CD14-positive monocyte (primary cell): ENCODE data around the gene CDKL2. TPM values are rescaled to one million over a fixed set of nuclear protein-coding genes. Genes with fewer than 3 reads are reported as not detected.

Experiments used
- DNase-seq, 3 donors: peaks; one replicate each; pipeline ENCODE4 v3.0.0-alpha.2; 2011 to 2022
- H2AFZ ChIP-seq: 2 replicates; pipeline ENCODE4 v1.6.0; 2012; ENCODE audit warnings: mild to moderate bottlenecking, low read depth, low read length, inconsistent platforms; ENCODE audit not compliant: insufficient read depth, poor library complexity, severe bottlenecking
- H3K27ac ChIP-seq, 2 donors: 1 replicate in 1 of 2; 2 replicates in 1 of 2; pipeline ENCODE4 v1.5.1; 2012 to 2013; ENCODE audit warnings: low read length in 2 of 2, control low read depth in 1 of 2, inconsistent platforms in 1 of 2, low read depth in 1 of 2, mild to moderate bottlenecking in 1 of 2
- H3K27me3 ChIP-seq, 2 donors: one replicate each; pipeline versions ENCODE4 v1.6.0 to v1.6.1; 2011 to 2013; ENCODE audit warnings: low read length in 2 of 2; ENCODE audit not compliant: control insufficient read depth in 2 of 2, insufficient read depth in 2 of 2
- H3K36me3 ChIP-seq, 2 donors: replicated peaks in 1 of 2; 1 replicate in 1 of 2; 2 replicates in 1 of 2; pipeline versions ENCODE4 v1.5.1 to v1.6.1; 2012 to 2013; ENCODE audit warnings: low read length in 2 of 2, control low read depth in 1 of 2, inconsistent platforms in 1 of 2, mild to moderate bottlenecking in 1 of 2; ENCODE audit not compliant: insufficient read depth in 2 of 2, control insufficient read depth in 1 of 2
- H3K4me1 ChIP-seq, 2 donors: 1 replicate in 1 of 2; 2 replicates in 1 of 2; pipeline versions ENCODE4 v1.5.1 to v1.6.1; 2012 to 2013; ENCODE audit warnings: low read length in 2 of 2, control low read depth in 1 of 2, inconsistent platforms in 1 of 2, mild to moderate bottlenecking in 1 of 2, moderate library complexity in 1 of 2; ENCODE audit not compliant: insufficient read depth in 2 of 2, control insufficient read depth in 1 of 2
- H3K4me2 ChIP-seq: replicated peaks from 2 replicates; pipeline ENCODE3; 2012; ENCODE audit warnings: low read length, moderate library complexity, mild to moderate bottlenecking; ENCODE audit not compliant: poor library complexity, severe bottlenecking; ENCODE audit errors: extremely low read depth
- H3K4me3 ChIP-seq, 3 experiments: fragments of 200-600 bp in 1 of 3; sonication (generic) in 1 of 3; replicated peaks in 1 of 3; 1 replicate in 2 of 3; 2 replicates in 1 of 3; pipeline ENCODE4 v1.5.1; 2011 to 2013; ENCODE audit warnings: low read length in 3 of 3, mild to moderate bottlenecking in 3 of 3, control low read depth in 2 of 3, low read depth in 2 of 3, inconsistent platforms in 1 of 3, moderate library complexity in 1 of 3
- H3K79me2 ChIP-seq: 2 replicates; pipeline ENCODE4 v1.6.0; 2012; ENCODE audit warnings: mild to moderate bottlenecking, control low read depth, inconsistent platforms, low read length, moderate library complexity; ENCODE audit not compliant: insufficient read depth
- H3K9ac ChIP-seq: 2 replicates; pipeline ENCODE4 v1.6.0; 2017; ENCODE audit warnings: low read length, mild to moderate bottlenecking; ENCODE audit not compliant: insufficient read depth, poor library complexity, severe bottlenecking
- H3K9me3 ChIP-seq, 2 donors: replicated peaks in 1 of 2; 1 replicate in 1 of 2; 2 replicates in 1 of 2; pipeline versions ENCODE4 v1.5.1 to v1.6.1; 2012 to 2013; ENCODE audit warnings: low read length in 2 of 2, control low read depth in 1 of 2; ENCODE audit not compliant: control insufficient read depth in 1 of 2, insufficient read depth in 1 of 2
- H4K20me1 ChIP-seq: 2 replicates; pipeline ENCODE4 v1.6.0; 2012; ENCODE audit warnings: mild to moderate bottlenecking, low read length, control low read depth, moderate library complexity; ENCODE audit not compliant: insufficient read depth
- H3K27ac Mint-ChIP-seq, 7 donors: one replicate each; pipeline ENCODE4 v1.8.0; 2020; ENCODE audit warnings: mild to moderate bottlenecking in 7 of 7, mixed read lengths in 7 of 7, moderate library complexity in 6 of 7, inconsistent platforms in 2 of 7
- H3K27me3 Mint-ChIP-seq, 3 donors: one replicate each; pipeline ENCODE4 v1.8.0; 2021 to 2022; ENCODE audit warnings: low read depth in 3 of 3, mild to moderate bottlenecking in 3 of 3, mixed read lengths in 3 of 3, moderate library complexity in 3 of 3, inconsistent platforms in 1 of 3
- H3K36me3 Mint-ChIP-seq, 2 donors: one replicate each; pipeline ENCODE4 v1.8.0; 2020; ENCODE audit warnings: mixed read lengths in 2 of 2, inconsistent platforms in 1 of 2, mild to moderate bottlenecking in 1 of 2
- H3K4me1 Mint-ChIP-seq: one replicate; pipeline ENCODE4 v1.8.0; 2020; ENCODE audit warnings: mild to moderate bottlenecking, mixed read lengths
- H3K4me3 Mint-ChIP-seq, 2 donors: one replicate each; pipeline ENCODE4 v1.8.0; 2020; ENCODE audit warnings: mild to moderate bottlenecking in 2 of 2, mixed read lengths in 2 of 2, moderate library complexity in 1 of 2
- H3K9me3 Mint-ChIP-seq, 7 donors: one replicate each; pipeline ENCODE4 v1.8.0; 2020 to 2022; ENCODE audit warnings: mixed read lengths in 7 of 7, mild to moderate bottlenecking in 6 of 7, moderate library complexity in 6 of 7, inconsistent platforms in 2 of 7
- WGBS: methylation state at CpG from one replicate; pipeline ENCODE4 v1.1.5; 2013; ENCODE audit warnings: missing lambda C conversion rate; ENCODE audit not compliant: insufficient coverage; 5-methylcytosine and 5-hydroxymethylcytosine counted together
- intact Hi-C, 2 donors: fragments of 100-400 bp; cut with micrococcal nuclease; formaldehyde crosslinking; loops; one replicate each; pipeline versions ENCODE4 v1.15.0 to v1.15.1; 2023
- polyA plus RNA-seq, 3 donors: library from polyadenylated mRNA; depleted of rRNA in 1 of 3; unstranded in 2 of 3; stranded (reverse) in 1 of 3; fragments of 300-500 nt in 2 of 3; fragments of >200 nt in 1 of 3; fragmentation: Illumina TruSeq in 2 of 3; gene quantifications; 1 replicate in 2 of 3; 2 replicates in 1 of 3; pipeline ENCODE4 v1.2.3, GENCODE V29; 2012 to 2021
- TF ChIP-seq, protein P1 (sequence below): fragments of 200-600 bp; IDR thresholded peaks from one replicate; pipeline ENCODE4 v1.8.0; 2022; ENCODE audit warnings: antibody characterized with exemption, mild to moderate bottlenecking

CDKL2 gene
- polyA plus RNA-seq, 3 donors = not detected

DNA sequence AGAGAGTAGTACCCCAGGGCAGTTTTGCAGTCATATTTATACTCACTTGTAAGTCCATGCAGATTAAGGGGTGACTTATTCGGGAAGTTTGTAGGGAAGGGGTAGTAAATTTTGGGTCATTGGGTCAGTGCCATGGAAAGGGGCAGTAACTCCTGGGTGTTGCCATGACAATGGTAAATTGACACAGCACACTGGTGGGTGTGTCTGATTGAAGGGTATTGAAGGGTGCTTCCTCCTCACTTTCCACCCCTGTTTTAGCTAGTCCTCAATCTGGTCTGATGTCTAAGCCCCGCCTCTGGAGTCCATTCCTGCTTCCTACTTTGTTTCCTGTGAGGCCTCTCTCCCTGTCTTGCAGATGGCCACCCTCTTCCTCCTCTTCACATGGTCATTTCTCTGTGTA lies 62.6 kb downstream of the CDKL2 start:
- Mint-ChIP-seq H3K27ac (peak overlapping the region in 5 of 7 donors; percentile 38 to 83 (median 73)), H3K36me3 (no peaks in the 10 kb centered on the region), H3K4me1 (peaks cover 38% of the 10 kb centered on the region), H3K27me3 (peaks cover 0 to 1% (median 1%) of the 10 kb centered on the region in 3 donors), H3K9me3 (peaks cover 0 to 6% (median 0%) of the 10 kb centered on the region in 7 donors), H3K4me3 (peak overlapping the region in 1 of 2 donors; percentile 11)
- TF ChIP-seq, protein P1, sequence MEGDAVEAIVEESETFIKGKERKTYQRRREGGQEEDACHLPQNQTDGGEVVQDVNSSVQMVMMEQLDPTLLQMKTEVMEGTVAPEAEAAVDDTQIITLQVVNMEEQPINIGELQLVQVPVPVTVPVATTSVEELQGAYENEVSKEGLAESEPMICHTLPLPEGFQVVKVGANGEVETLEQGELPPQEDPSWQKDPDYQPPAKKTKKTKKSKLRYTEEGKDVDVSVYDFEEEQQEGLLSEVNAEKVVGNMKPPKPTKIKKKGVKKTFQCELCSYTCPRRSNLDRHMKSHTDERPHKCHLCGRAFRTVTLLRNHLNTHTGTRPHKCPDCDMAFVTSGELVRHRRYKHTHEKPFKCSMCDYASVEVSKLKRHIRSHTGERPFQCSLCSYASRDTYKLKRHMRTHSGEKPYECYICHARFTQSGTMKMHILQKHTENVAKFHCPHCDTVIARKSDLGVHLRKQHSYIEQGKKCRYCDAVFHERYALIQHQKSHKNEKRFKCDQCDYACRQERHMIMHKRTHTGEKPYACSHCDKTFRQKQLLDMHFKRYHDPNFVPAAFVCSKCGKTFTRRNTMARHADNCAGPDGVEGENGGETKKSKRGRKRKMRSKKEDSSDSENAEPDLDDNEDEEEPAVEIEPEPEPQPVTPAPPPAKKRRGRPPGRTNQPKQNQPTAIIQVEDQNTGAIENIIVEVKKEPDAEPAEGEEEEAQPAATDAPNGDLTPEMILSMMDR = no peak
- intact Hi-C loops = no loop called here
- Histone ChIP-seq H3K79me2 (no peaks in the 10 kb centered on the region), H3K36me3 (no peaks in the 10 kb centered on the region), H3K27me3 (no peaks in the 10 kb centered on the region), H3K4me2 (peak overlapping the region; percentile 48), H4K20me1 (no peaks in the 10 kb centered on the region), H3K4me3 (peak overlapping the region in 1 of 3 experiments; percentile 36), H2AFZ (peak overlapping the region; percentile 63), H3K27ac (peak overlapping the region in 1 of 2 donors; percentile 63), H3K9ac (no peak overlapping the region), H3K4me1 (peaks cover 33 to 38% of the 10 kb centered on the region in 2 donors), H3K9me3 (no peaks in the 10 kb centered on the region)
- WGBS = no CpG with 5 or more reads among the region's 2 CpGs
- DNase-seq = no peak

DNA sequence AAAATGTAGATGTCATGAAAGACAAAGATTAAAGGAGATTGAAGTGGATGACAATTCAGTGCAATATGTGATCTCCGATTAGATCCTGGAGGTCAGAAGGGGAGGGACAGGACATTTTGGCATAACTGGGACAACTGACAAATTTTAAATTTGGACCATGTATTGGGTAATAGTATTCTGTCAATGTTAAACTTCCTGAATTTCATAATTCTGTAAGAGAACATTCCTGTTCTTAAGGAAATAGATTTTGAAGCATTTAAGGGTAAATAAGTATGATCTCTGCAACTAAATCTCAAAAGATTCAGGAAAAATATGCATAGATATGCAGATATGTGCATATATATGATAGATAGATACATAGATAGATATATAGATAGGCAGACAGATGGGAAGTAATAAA lies 63.4 kb downstream of the CDKL2 start:
- H3K36me3 Mint-ChIP-seq = no peaks in the 10 kb centered on the region
- H3K27me3 Mint-ChIP-seq = peaks cover 0 to 1% (median 1%) of the 10 kb centered on the region in 3 donors
- peaks cover 40% of the 10 kb centered on the region for H3K4me1 Mint-ChIP-seq
- no peaks in the 10 kb centered on the region for H3K27me3 ChIP-seq
- intact Hi-C loops = no loop called here
- no peak overlapping the region for H2AFZ ChIP-seq
- H3K4me1 ChIP-seq = peaks cover 35 to 40% of the 10 kb centered on the region in 2 donors
- no peaks in the 10 kb centered on the region for H3K9me3 ChIP-seq
- H3K4me2 ChIP-seq = peak overlapping the region; percentile 48
- peak overlapping the region in 2 of 7 donors; percentile 53 to 83 for H3K27ac Mint-ChIP-seq
- TF ChIP-seq, protein P1 = no peak
- DNase-seq = peak in 2 of 3 donors; percentile 21 to 25
- no peaks in the 10 kb centered on the region for H3K79me2 ChIP-seq
- 0% methylated on average over 1 of the region's 1 CpG for WGBS
- peak overlapping the region in 1 of 2 donors; percentile 46 for H3K4me3 Mint-ChIP-seq
- peaks cover 0 to 6% (median 0%) of the 10 kb centered on the region in 7 donors for H3K9me3 Mint-ChIP-seq
- H3K9ac ChIP-seq = no peak overlapping the region
- H3K4me3 ChIP-seq = peak overlapping the region in 1 of 3 experiments; percentile 36
- no peaks in the 10 kb centered on the region for H3K36me3 ChIP-seq
- H4K20me1 ChIP-seq = no peaks in the 10 kb centered on the region
- H3K27ac ChIP-seq = peak overlapping the region in 1 of 2 donors; percentile 63
